GM12872 (cell line): ENCODE measurements around the gene ANKRD28.

Source experiments
- TF ChIP-seq, protein P1 (sequence below): IDR thresholded peaks from 3 replicates; pipeline ENCODE4 v1.5.1; 2011; ENCODE audit warnings: low read depth, mild to moderate bottlenecking, low read length, moderate library complexity; ENCODE audit not compliant: insufficient read depth

The ANKRD28 gene

DNA sequence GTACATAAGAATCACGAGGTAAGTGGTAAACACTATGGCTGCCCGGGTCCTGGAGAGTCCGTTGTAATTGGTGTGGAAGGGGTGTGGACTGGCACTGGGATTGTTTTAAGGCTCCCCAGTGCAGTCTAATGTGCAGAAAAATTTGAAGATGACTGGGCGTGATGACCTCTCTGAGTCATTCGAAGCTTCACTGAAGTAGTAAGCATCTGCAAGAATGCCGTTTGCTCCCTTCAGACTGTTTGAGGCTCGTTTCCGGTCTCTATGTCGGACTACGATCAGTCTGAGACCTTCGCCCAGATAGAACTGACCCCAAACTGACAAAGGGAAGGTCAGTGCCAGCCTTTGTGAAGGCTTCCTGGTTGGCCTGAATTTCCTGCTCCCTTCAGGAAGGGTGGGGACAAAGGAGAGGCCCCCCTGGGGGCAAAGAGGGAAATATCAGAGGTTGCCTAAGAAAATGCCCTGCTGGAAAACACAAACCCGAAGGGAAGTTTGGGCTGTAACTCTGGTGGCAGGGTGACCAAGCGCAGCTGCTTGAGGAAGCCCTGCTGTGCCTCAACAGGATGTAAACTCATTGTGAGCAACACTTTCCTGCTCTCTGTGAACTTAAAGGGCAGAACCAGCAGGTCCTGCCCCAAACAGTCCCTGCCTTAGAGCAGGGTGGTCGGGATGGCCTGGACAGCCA, 161.6 kb downstream of the ANKRD28 start:
- TF ChIP-seq, protein P1, sequence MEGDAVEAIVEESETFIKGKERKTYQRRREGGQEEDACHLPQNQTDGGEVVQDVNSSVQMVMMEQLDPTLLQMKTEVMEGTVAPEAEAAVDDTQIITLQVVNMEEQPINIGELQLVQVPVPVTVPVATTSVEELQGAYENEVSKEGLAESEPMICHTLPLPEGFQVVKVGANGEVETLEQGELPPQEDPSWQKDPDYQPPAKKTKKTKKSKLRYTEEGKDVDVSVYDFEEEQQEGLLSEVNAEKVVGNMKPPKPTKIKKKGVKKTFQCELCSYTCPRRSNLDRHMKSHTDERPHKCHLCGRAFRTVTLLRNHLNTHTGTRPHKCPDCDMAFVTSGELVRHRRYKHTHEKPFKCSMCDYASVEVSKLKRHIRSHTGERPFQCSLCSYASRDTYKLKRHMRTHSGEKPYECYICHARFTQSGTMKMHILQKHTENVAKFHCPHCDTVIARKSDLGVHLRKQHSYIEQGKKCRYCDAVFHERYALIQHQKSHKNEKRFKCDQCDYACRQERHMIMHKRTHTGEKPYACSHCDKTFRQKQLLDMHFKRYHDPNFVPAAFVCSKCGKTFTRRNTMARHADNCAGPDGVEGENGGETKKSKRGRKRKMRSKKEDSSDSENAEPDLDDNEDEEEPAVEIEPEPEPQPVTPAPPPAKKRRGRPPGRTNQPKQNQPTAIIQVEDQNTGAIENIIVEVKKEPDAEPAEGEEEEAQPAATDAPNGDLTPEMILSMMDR = 0 out of 3 replicates have a peak, but pooled peaks have one; percentile 16

DNA sequence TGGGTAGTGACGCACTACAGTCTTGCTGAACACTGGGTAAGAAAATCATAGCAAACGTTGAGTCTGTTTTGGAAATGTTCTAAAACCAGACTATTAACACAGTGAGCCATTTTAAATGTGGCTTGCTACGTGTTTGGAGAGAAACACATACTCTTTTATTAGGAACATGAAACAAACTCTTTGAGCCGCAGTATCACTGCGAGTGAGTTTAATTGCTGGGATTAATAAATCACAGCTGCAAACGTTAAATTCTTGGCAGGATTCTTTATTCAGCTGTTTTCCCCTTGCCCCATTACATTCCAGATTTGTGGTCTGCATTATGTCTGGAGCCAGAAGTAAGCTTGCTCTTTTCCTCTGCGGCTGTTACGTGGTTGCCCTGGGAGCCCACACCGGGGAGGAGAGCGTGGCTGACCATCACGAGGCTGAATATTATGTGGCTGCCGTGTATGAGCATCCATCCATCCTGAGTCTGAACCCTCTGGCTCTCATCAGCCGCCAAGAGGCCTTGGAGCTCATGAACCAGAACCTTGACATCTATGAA, 162.6 kb downstream of the ANKRD28 start:
- TF ChIP-seq, protein P1 = no peak

DNA sequence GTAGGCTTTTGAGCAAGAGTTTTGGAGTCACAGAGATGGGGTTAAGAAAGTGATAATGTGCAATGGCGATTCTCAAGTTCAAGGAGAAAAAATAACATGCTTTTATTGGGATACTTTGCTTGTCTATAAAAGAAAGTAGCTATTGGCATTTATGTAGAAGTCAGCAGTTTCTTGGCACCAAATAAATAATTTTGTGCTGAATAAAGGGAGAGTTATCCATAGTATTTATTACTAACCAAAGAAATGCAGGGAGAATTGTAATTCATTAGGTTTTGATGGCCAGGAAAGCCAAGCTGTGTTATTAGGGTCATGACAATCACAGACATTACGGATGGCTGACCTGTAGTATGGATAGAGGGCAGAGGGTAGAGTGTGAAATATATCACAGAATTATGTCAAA, 163.1 kb downstream of the ANKRD28 start:
- TF ChIP-seq, protein P1 = no peak

DNA sequence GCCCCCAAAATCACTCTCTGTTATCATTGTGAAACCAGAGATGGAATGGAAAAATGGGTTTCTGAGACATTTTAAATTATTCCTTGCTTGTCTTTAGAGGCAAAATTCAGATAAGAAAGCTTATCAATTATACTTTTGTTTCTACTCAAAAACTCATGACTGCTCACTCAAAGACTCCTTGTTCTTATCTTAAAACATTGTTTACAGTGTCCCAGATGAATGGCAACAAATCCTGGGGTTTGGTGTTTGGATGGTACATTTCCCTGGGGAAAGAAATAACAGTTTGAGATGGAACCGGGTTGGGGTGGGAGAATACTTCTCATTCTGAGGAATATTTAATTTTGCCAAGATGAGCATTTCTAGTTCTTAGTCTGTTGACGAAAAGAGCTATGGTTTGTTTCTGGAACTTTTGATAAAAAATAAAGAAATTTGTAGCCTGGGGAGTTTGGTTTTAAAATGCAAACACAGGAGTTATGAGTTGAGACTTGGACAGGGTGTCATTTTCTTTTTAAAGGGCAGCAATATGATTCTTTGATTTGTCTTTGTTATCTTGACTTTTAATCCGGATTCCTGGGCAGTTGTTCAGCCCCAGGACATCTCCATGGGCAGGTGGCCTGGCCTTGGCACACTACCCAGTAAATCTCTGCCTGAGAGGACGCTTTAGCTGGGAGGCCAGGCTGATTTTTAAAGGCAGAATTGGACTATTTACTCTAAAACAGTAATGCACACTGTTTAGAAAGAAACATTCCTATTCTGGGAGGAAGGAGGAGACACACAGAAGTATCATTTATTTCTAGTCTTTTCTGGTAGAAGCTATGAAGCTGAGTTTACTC, 163.8 kb downstream of the ANKRD28 start:
- TF ChIP-seq, protein P1 = no peak

DNA sequence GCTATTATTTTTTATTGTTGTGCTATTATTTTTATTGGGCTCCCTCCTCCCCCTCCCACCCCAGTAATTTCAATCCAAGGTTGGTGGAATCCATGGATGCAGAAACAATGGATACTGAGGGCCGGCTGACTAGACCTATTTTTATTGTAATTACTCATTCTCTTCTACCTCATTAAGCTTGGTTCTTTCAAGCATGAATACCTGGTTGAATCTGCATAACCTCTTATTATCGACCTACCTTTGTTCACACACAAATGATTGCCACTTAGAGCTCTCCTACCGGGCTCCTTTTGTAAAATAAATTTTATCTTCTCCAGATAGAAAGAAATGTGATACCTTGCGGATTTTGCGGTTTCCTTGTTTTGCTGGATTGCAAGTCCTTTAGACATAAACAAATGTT, 164.6 kb downstream of the ANKRD28 start:
- TF ChIP-seq, protein P1 = no peak

DNA sequence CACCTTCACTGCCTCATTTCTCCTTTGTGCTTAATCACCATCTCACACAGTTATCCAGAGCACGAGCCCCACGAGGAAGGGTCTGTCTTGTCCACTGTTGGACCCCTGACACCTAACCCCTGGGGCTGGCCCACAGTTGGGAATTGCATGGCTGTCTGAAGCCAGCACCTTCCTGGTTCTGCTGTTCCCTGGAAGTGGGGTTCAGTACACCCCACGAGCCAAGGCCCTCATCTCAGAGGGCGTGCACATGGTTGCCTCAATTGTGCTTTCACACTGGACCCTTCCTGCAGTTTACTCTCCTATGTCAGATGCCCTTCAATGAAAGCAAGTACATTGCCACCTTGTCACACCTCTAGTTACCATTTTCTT, 165.6 kb downstream of the ANKRD28 start:
- TF ChIP-seq, protein P1 = no peak

DNA sequence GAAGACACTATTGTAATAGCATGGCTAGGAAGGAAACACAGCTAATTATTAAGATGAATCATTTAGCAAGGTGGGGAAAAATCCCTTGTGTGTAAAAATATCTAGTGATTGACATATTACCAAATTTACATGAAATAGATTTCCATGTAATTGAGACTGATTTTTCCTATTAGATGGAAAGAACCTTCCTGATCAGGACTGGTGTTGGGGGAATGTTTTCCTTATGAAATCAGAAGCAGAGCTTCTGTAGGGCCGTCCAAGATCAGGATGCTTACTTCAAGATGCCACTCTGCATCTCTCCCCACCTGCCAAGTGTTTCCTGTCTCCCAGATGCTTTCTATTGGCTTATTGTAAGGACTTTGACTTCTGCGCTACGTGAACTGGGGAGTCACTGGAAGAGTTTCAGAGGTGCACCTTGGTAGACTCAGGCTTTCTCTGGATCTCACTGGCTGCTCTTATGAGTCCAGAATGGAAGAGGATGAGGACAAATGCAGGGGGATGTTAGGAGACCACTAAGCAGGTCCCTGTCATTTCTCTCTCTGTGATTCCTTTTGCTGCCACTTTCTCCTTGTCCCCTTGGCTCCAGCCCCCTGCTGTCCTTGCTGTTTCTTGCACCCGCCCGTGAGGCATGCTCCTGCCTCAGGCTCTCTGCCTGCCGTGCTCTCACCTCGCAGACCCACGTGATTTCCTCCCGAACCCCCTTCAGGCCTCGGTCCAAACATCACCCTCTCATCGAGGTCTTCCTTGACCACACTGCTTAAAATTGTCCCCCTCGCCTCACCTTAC, 166.2 kb downstream of the ANKRD28 start:
- TF ChIP-seq, protein P1 = no peak
